GM19193 (cell line): ENCODE measurements around the gene HEMK1.

Experiments
- POLR2A ChIP-seq: IDR thresholded peaks from 4 replicates; pipeline ENCODE4 v1.6.1; 2011; ENCODE audit not compliant: insufficient read depth, insufficient read length; ENCODE audit errors: extremely low read depth

The HEMK1 gene

GRCh38 chr3:50536471-50537180 lies 32.7 kb upstream of the HEMK1 start:
- no peak for TF ChIP-seq POLR2A

DNA sequence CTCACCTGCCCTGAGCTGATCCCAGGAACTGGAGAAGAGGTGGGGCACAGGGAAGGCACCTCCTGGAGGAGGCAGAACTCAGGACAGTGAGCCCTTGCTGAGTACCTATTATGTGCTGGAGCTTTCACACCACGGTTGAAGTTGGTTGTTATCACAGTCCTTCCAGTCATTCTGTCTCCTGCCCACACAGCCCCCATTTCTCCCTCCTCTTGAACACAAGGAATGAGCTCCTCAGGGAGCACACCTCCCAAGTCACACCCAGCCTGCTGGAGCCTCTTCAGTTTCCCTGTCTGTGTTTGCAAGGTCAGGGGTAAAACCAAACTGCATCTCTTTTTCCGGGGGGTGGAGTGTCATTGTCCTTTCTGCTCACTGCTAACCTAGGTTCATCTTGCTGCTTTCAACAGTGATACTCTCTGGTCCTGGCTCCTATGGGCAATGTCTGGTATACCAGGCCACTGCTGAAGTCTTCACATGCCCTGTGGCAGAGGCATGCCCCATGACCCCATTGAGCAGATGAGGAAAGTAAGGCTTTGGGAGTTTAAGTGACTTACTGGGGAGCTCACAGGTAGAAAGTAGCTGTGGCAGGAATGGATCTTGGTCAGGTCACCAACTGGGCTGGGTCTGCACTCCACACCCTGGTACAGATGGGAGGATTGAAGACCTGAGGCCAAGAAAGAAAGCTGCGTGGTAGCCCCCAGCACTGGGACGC lies 31.7 kb upstream of the HEMK1 start:
- TF ChIP-seq POLR2A = no peak

- TF ChIP-seq POLR2A = no peak
Observed at GRCh38 chr3:50539356-50540286, 29.7 kb upstream of the HEMK1 start.

- TF ChIP-seq POLR2A = no peak
Observed at GRCh38 chr3:50542177-50543034, 26.9 kb upstream of the HEMK1 start.

- no peak for TF ChIP-seq POLR2A
Observed at GRCh38 chr3:50545781-50546180, 23.5 kb upstream of the HEMK1 start.

DNA sequence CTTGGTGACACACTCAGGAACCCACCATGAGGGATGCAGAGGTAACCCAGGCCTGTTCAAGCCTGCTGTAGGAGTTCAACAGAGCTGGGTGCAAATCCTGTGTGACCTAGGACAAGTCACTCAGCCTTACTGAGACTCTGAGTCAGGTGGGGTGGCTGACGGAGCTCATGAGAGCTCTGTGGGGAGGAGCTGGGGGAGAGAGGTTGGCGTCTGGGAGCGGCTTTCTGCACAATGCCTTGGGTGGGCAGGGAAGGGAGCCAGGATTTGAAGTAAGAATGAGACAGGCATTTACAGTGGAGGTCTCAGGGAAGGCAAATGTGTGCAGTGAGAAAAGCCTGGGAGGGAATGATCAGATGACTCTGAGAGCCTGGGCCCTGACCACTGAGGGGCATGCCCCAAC lies 20.1 kb upstream of the HEMK1 start:
- TF ChIP-seq POLR2A = no peak

DNA sequence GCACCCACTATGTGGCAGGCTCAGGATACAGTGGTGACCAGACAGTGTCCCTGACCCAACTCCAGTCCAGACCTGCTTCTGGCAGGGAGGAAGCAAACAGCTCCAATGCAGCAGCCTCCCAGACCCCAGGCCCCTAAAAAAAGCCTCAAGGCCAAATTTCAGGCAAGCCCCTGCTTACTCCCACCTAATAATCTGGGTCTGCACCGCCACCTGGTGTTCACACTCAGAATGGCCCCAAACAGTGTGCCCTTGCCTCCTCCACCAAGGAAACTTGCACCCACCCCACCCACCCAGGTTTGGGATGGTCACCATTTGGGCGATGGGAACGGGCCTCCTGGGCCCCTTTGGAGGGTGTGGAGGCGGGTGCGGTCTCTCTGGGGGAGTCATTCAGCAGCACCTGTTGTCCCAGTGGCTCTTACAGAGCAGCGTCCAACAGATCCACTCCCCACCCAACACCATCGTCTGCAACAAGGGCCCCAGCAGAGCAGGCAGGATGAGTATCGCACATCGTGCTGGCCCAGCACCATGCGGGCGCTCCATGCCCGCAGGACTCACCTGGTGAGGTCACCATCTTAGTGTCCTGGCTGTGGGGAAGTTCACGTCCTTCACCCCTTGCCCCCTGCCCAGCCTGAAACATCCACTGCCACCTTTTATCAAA lies 19.1 kb upstream of the HEMK1 start:
- no peak for TF ChIP-seq POLR2A

DNA sequence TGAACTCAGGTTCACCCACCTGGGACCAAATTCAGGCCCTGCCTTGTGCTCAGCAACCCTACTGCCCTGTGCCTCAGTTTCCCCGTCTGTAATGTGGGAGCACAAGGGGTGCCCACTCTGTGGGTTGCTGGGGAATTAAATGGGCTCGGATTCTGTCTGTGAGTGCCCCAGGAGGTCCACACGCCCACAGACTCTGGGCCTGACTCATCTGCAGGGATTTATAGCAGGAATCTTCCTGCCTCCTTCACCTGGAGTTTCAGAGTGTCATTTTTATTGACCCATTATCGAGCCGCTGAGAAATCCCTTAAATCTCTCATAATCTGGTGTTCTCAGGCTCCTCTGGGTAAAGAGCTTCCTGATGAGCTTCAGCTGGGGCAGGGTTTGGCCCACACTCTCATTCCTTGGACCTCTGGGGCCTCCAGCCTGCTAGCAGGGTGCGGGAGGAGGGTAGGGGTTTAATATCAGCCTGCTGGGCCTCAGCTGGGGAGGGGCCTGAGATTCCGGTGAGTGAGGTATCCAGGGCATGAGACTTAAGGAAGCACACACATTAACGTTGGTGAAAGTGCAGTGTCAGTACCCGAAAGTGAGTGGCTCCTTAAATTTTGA lies 18.2 kb upstream of the HEMK1 start:
- no peak for TF ChIP-seq POLR2A

DNA sequence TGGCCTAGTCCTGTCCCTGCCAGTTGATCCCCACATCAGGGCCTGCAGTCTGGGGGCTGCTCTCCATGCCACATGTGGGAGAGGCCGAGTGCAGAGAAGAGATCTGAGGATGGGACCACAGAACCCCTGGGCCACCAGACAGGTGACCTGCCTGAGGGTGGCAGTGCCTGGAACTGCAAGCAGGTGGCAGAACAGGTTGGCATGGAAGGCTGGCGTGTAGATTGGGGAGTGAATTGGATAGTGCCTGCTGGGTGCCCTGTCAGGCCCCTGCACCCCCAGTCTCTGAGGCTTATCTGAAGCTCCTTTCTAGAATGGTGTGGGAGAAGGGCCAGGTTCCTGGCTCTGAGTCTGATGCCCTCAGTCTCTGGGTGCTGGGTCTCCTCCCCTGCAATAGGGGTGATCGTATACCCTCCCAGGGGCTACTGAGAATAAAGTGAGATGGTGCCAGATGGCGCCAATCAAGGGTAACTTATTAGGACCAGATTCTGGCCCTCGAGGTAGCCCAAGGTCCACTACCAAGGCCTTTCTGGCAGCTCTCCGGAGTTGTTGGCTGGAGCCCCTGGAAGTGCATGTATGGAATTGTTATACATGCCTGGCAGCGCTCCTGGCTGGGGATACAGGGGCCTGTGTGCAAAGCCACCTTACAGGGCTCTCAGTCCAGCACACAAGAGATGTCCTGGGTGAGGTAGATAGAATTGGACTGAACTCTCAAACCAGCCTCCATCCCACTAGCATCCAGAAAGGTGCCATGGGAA lies 17.5 kb upstream of the HEMK1 start:
- TF ChIP-seq POLR2A = no peak

DNA sequence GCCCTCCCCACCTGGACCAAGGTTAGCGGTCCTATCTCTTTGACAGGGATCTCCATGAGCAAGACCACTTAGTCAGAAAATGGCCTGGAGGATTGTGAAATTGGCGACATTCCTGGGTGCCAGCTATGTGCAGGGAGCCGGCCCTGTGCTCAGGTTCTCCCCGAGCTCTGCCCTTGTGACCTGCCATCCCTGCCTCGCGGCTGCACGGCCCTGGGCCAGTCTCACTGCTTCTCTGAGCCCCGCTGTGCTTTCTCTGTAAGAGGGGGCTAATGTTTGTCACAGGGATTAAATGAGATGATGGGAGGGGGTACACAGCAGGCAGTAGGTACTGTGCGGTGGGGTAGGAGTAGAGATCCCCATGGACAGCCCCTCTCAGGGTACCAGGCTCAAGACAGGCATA lies 16.7 kb upstream of the HEMK1 start:
- no peak for TF ChIP-seq POLR2A

DNA sequence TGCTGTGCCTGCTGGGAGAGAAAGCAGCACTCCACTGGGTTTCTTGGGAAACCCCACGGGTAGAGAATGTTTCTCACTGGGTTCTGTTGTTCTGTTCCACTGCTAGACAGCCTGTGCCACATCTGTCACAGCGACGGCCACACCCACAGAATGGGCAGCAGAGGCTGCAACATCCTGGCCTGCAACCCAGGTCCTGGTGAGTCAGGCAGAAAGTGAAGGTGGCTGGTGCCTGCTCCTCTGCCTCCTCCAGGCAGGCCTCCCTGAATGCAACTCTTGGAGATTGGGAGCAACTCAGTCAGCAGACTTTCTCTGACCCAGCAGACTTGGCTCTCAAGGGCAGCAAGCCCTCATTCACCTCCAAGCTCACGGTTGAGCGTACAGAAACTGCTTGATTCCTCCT lies 14.8 kb upstream of the HEMK1 start:
- TF ChIP-seq POLR2A = no peak

DNA sequence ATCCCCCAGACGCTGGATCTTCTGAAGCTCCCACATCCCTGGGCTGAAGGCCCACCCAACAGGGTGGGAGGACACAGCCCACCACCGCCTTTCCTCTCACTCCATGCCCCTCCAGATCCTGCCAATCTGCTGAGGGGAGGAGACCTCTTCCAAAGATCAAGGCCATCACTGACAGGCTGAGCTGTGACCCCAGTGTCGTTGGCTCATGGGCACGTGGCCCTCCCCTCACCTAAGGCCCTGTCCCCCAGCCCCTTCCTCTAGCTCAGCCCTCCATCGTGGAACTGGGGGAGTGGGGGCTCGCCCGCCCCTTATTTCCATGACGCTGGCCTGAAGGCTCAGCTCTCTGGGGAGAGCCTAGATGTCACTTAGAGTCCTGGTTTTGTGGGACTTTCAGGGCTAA lies 12.2 kb upstream of the HEMK1 start:
- TF ChIP-seq POLR2A = no peak

- TF ChIP-seq POLR2A = no peak
Observed at GRCh38 chr3:50557915-50558314, 11.4 kb upstream of the HEMK1 start.
